Stimulated activated CD4-positive, alpha-beta T cell treated with anti-CD3 and anti-CD28 coated beads, TNF-alpha, amount 100 ng/mL, for 48 hours (primary cell): ENCODE data around the gene ADGRG3.
"Not testable (repeated sequence)": the region's sequence is repeated elsewhere in the genome, so short reads cannot be mapped to it uniquely, and the experiment has no call there.

ENCODE experiments used
- DNase-seq, 3 donors: peaks; one replicate each; pipeline ENCODE4 v3.0.0-alpha.2; 2020; ENCODE audit warnings: low read depth in 3 of 3

Gene ADGRG3

GRCh38 chr16:57721356-57722209 is 53.5 kb downstream of the ADGRG3 start:
- no peak for DNase-seq

DNA sequence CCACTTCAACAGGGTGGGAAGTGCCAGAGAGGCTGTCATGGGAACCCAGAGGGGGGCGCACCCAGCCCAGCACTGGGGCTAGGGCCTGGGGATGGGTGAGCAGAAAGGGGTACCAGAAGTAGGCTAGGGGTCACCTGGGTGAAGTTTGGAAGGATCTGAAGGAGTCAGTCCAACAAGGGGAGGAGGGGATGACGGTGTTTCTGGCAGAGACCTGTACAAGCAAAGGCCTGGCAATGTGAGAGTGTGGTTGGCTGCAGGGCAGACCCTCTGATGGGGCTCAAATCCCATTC is 54.0 kb downstream of the ADGRG3 start:
- DNase-seq: no peak

DNA sequence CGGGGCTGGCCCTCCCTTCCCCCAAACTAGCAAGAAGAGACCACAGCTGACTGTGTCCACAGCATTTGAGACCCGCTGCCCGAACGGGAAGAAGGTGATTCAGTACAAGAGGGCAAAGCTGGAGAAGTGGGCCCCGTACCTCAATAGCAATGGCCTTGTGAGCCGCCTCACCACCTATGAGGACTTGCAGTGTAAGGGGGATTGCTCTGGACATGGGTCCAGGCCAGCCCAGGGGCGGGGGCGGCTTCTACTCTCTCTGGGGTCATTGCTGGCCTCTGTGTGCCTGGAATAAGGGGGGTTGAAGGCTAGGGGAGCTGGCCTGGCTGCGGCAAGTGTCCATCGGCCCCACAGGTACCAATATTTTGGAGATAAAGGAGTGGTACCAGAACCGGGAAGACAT is 54.5 kb downstream of the ADGRG3 start:
- DNase-seq: no peak

DNA sequence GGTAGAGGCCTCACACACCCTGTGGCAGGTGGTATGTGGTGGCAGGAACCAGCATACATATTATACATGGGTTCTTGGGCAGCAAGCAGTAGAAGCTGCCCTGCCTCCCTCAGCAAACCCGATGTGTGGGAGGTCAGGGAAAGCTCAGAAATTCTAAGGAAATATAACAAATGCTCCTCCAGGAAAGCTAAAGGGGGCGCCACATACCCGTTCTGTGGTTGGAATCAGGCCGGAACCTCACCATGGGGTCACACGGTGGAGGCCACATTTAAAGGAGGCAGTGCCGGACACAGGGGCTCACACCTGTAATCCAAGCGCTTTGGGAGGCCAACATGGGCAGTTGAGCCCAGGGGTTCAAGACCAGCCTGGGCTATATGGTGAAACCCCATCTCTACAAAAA is 55.1 kb downstream of the ADGRG3 start:
- DNase-seq: no peak

DNA sequence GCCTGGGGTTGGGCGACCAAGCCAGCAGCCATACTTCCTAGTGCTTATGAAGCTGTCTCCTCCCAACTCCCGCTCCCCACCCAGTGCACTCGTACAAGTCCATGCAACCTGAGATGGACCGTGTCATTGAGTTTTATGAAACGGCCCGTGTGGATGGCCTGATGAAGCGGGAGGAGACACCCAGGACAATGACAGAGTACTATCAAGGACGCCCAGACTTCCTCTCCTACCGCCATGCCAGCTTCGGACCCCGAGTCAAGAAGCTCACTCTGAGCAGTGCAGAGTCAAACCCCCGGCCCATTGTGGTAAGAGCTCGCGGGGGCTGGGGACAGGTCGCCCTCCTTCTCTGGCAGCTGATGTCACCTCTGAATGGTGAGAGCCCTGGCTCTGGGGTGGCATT is 56.4 kb downstream of the ADGRG3 start:
- DNase-seq: no peak

GRCh38 chr16:57725151-57725550 is 57.0 kb downstream of the ADGRG3 start:
- DNase-seq: no peak

GRCh38 chr16:57725554-57725953 is 57.4 kb downstream of the ADGRG3 start:
- DNase-seq: no peak

GRCh38 chr16:57725976-57726375 is 57.9 kb downstream of the ADGRG3 start:
- DNase-seq: no peak

- DNase-seq: no peak
Measured at GRCh38 chr16:57726433-57726947, 58.4 kb downstream of the ADGRG3 start.

DNA sequence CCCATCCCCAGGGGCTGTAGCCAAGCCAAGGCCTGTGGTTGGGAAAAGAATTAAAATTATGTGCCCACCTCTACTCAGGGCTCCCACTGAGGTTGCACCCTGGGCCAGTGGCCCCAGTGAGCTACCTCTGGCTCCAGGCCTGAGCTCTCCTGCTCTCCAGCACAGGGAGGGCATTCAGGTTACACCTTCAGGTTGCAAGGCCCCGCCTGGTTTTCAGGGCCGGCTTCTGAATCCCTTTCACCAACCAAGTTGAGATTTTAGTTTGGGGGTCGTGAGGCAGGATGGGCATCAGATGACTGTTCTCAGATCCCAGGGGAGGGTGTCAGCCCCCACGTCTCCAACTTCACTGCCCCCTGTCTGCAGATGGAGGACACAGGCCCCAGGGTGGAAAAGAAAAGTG is 59.5 kb downstream of the ADGRG3 start:
- DNase-seq: no peak

GRCh38 chr16:57728336-57729181 is 60.5 kb downstream of the ADGRG3 start:
- no peak for DNase-seq

GRCh38 chr16:57729182-57729484 is 61.0 kb downstream of the ADGRG3 start:
- DNase-seq: no peak

DNA sequence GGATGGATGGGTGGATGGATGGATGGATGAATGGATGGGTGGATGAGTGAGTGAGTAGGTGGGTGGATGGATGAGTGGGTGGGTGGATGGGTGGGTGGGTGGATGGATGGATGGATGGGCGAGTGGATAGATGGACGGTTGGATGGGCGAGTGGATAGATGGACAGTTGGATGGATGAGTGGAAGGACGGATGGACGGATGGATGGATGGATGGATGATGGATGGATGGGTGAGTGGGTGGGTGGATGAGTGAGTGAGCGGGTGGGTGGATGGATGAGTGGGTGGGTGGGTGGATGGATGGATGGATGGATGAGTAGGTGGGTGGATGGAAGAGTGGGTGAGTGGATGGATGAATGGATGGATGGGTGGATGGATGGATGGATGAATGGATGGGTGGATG is 61.7 kb downstream of the ADGRG3 start:
- DNase-seq: not testable (repeated sequence)

- no peak for DNase-seq
Measured at GRCh38 chr16:57730771-57731730, 62.9 kb downstream of the ADGRG3 start.

GRCh38 chr16:57732037-57732436 is 63.9 kb downstream of the ADGRG3 start:
- DNase-seq: no peak

DNA sequence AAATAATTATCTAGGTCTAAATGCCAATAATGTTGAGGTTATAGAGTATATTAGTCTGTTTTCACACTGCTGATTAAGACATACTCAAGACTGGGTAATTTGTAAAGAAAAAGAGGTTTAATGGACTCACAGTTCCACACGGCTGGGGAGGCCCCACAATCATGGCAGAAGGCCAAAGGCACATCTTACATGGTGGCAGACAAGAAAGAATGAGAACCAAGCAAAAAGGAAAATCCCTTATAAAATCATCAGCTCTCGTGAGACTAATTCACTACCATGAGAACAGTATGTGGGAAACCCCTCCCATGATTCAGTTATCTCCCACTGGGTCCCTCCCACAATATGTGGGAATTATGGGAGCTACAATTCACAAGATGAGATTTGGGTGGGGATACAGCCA is 64.6 kb downstream of the ADGRG3 start:
- no peak for DNase-seq

DNA sequence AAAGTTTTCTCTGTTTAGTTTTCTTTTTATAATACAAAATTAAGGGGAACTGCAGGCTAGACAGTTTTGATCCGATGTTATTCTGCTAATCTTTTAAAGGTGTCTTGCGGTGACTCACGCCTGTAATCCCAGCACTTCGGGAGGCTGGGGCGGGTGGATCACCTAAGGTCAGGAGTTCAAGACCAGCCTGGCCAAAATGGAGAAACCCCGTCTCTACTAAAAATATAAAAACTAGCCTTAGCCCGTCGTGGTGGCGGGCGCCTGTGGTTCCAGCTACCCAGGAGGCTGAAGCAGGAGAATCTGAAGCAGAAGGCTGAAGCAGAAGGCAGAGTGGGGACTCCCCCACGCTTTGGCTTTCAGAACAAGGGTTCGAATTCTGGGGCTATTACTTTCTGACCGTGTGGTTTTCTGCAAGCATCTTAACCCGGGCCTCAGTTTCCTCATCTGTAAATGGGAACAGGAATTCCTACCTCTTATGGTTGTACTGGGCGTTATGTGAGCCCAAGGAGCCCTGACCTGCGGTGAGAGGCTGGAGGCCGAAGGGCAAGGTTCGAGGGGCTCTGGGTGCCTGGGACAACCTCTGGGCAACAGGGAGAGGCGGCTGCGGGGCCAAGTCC is 66.3 kb downstream of the ADGRG3 start:
- no peak for DNase-seq

DNA sequence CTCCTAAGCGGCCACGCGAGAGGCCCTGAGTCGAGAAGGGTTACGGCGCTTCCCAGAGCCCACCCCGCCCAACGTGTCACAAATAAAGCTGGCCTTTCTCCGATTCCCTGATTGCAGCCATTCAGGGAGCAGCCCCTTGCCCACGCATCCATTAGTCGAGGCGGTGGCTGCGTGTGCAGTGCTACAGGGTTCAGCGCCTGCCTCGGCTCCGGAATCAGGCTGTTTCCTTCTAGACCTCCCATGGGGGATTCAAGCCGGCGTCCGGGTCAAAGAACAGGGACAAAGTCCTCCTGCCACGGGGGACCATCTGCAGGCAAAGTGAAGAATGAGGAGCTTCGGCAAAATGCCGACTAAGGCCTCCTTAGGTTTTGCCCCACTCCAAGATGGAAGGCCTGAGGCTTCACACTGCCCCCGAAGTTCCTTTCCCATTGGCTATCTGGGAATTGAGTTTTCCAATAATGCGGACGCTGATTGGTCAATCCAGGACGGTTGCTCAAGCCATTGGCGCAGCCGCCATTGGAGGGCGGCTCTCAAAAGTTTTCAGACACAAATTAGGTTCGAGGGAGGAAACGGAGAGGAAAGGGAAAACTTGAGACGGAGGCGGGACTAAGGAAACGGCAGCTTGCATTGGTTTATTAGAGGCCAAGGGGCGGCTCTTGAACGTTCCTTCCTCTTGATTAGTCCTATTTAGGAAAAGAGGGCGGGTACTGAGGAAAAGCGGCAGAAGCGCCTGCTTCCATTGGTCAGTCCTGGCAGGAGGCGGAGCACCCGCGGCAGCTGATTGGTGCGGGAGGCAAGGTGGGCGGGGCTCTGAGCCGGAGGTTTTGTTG is 67.0 kb downstream of the ADGRG3 start:
- peak; percentile 95 to 97 (median 96) for DNase-seq

GRCh38 chr16:57735755-57736418 is 67.8 kb downstream of the ADGRG3 start, which contains the start of gene KATNB1:
TSS of gene KATNB1 (plus strand) at chr16:57735770. CDS start at chr16:57737244, 1,474 bp downstream.
- no peak for DNase-seq
